HG02970 (cell line): Measurements from ENCODE around the gene ARHGAP6.

Experiments used
- ATAC-seq: cut with Tn5 transposase; IDR thresholded peaks from one replicate; pipeline ENCODE4 v1.9.1; 2021; ENCODE audit warnings: mild to moderate bottlenecking, moderate library complexity, moderate number of reproducible peaks; ENCODE audit not compliant: unreplicated experiment, low FRiP score

The ARHGAP6 gene

GRCh38 chrX:11205796-11206195 is 459.9 kb downstream of the ARHGAP6 start:
- ATAC-seq: no peak

- no peak for ATAC-seq
These were observed 468.0 kb downstream of the ARHGAP6 start for GRCh38 chrX:11197671-11198070.

GRCh38 chrX:11196476-11196875 is 469.2 kb downstream of the ARHGAP6 start:
- ATAC-seq: no peak

GRCh38 chrX:11193035-11193469 is 472.7 kb downstream of the ARHGAP6 start:
- no peak for ATAC-seq

- ATAC-seq: no peak
These were observed 474.8 kb downstream of the ARHGAP6 start for GRCh38 chrX:11190745-11191510.

- ATAC-seq: no peak
These were observed 476.6 kb downstream of the ARHGAP6 start for GRCh38 chrX:11189097-11189496.

GRCh38 chrX:11188664-11189063 is 477.1 kb downstream of the ARHGAP6 start:
- ATAC-seq: no peak

- no peak for ATAC-seq
These were observed 478.7 kb downstream of the ARHGAP6 start for GRCh38 chrX:11187001-11187400.

- no peak for ATAC-seq
These were observed 479.9 kb downstream of the ARHGAP6 start for GRCh38 chrX:11185861-11186260.

GRCh38 chrX:11180571-11180970 is 485.1 kb downstream of the ARHGAP6 start:
- ATAC-seq: no peak

- ATAC-seq: no peak
These were observed 493.3 kb downstream of the ARHGAP6 start for GRCh38 chrX:11172415-11172814.

- ATAC-seq: no peak
These were observed 493.8 kb downstream of the ARHGAP6 start for GRCh38 chrX:11171956-11172355.

GRCh38 chrX:11164433-11164832 is 501.3 kb downstream of the ARHGAP6 start:
- no peak for ATAC-seq

GRCh38 chrX:11159149-11159548 is 506.6 kb downstream of the ARHGAP6 start:
- no peak for ATAC-seq

- no peak for ATAC-seq
These were observed 513.7 kb downstream of the ARHGAP6 start for GRCh38 chrX:11151799-11152559.

- no peak for ATAC-seq
These were observed 517.3 kb downstream of the ARHGAP6 start for GRCh38 chrX:11148401-11148800.

GRCh38 chrX:11146411-11146810 is 519.3 kb downstream of the ARHGAP6 start:
- ATAC-seq: no peak

- ATAC-seq: peak; percentile 56
These were observed 521.6 kb downstream of the ARHGAP6 start for GRCh38 chrX:11143931-11144678.

- no peak for ATAC-seq
These were observed 527.0 kb downstream of the ARHGAP6 start for GRCh38 chrX:11138498-11139390.

- ATAC-seq: no peak
These were observed 528.1 kb downstream of the ARHGAP6 start for GRCh38 chrX:11137543-11138139.
